K562 (cell line): ENCODE results near the gene CR2. TPM values are rescaled to one million over a fixed set of nuclear protein-coding genes. Genes with fewer than 3 reads are reported as not detected.

Experiments
- CBX3 ChIP-seq, 2 experiments: IDR thresholded peaks; 1 replicate in 1 of 2; 2 replicates in 1 of 2; pipeline ENCODE4 v1.6.1; 2012; ENCODE audit warnings: inconsistent platforms in 2 of 2, low read length in 2 of 2, borderline replicate concordance in 1 of 2, control low read depth in 1 of 2
- GABPA ChIP-seq: fragments of 200-800 bp; sonication (Bioruptor generic); conservative IDR thresholded peaks from 2 replicates; pipeline ENCODE4 v1.6.1; 2016; ENCODE audit warnings: low read depth, missing genetic modification characterization, missing compliant biosample characterization
- HMGN3 ChIP-seq: IDR thresholded peaks from 2 replicates; pipeline ENCODE4 v1.6.1; 2011; ENCODE audit warnings: borderline replicate concordance, low read depth, mild to moderate bottlenecking, mixed read lengths, low read length; ENCODE audit not compliant: insufficient read length; ENCODE audit errors: extremely low read depth
- MGA ChIP-seq: fragments of 450-650 bp; IDR thresholded peaks from 2 replicates; pipeline ENCODE4 v1.6.1; 2016; ENCODE audit warnings: mild to moderate bottlenecking, moderate library complexity
- NFIC ChIP-seq: fragments of 450-650 bp; IDR thresholded peaks from 2 replicates; pipeline ENCODE4 v1.6.1; 2017; ENCODE audit warnings: mild to moderate bottlenecking, inconsistent platforms
- PCBP1 ChIP-seq: fragments of 200-400 bp; formaldehyde crosslinking; IDR thresholded peaks from 2 replicates; pipeline ENCODE4 v1.6.1; 2018; ENCODE audit warnings: mild to moderate bottlenecking, low read depth, low read length; ENCODE audit not compliant: poor library complexity, severe bottlenecking
- RBBP5 ChIP-seq: fragments of 200-600 bp; sonication (generic); IDR thresholded peaks from 2 replicates; pipeline ENCODE4 v1.6.1; 2012; ENCODE audit warnings: borderline replicate concordance, mild to moderate bottlenecking, low read length, control low read depth, inconsistent platforms; ENCODE audit not compliant: insufficient read depth, poor library complexity, severe bottlenecking
- RBM14 ChIP-seq: fragments of 200-400 bp; formaldehyde crosslinking; IDR thresholded peaks from 2 replicates; pipeline ENCODE4 v1.6.1; 2018; ENCODE audit warnings: low read depth, mild to moderate bottlenecking, low read length, moderate library complexity, borderline replicate concordance; ENCODE audit not compliant: insufficient read depth
- SOX6 ChIP-seq: fragments of 450-650 bp; IDR thresholded peaks from 2 replicates; pipeline ENCODE4 v1.6.1; 2014; ENCODE audit warnings: mild to moderate bottlenecking
- SP1 ChIP-seq: sonication (generic); formaldehyde crosslinking; IDR thresholded peaks from 2 replicates; pipeline ENCODE4 v1.8.1; 2022; ENCODE audit warnings: mild to moderate bottlenecking, missing genetic modification reagents
- polyA plus RNA-seq, 8 experiments: library from polyadenylated mRNA; depleted of rRNA in 4 of 8; stranded (reverse) in 5 of 8; unstranded in 3 of 8; fragments of >200 nt; fragmentation: Nextera tagmentation in 2 of 8; fragmentation: Illumina TruSeq in 1 of 8; extraction: Ambion mirVana in 2 of 8; extraction: Trizol in 1 of 8; gene quantifications; 2 replicates each; pipeline versions ENCODE4 v1.2.1 to v1.2.3, GENCODE V29; 2011 to 2014; ENCODE audit warnings: inconsistent platforms in 1 of 8, missing spikeins in 1 of 8
- total RNA-seq, 7 experiments: library from RNA; depleted of rRNA in 6 of 7; stranded (reverse); fragments of >200 nt in 6 of 7; fragmentation: Illumina TruSeq in 2 of 7; extraction: Trizol in 2 of 7; gene quantifications; 2 replicates each; pipeline versions ENCODE4 v1.2.1 to v1.2.3, GENCODE V29; 2011 to 2021; ENCODE audit warnings: low replicate concordance in 1 of 7
- TF ChIP-seq, protein P1 (sequence below): sonication (generic); formaldehyde crosslinking; IDR thresholded peaks from 2 replicates; pipeline ENCODE4 v1.8.0; 2022; ENCODE audit warnings: missing genetic modification reagents, mild to moderate bottlenecking, moderate library complexity, borderline replicate concordance

CR2 gene
- total and polyA plus RNA-seq, 9 of the 15 experiments (the other 6 are each of a cell fraction or from before 2014, with no cell fraction given) = 0.07 to 0.67 (median 0.37) TPM

DNA sequence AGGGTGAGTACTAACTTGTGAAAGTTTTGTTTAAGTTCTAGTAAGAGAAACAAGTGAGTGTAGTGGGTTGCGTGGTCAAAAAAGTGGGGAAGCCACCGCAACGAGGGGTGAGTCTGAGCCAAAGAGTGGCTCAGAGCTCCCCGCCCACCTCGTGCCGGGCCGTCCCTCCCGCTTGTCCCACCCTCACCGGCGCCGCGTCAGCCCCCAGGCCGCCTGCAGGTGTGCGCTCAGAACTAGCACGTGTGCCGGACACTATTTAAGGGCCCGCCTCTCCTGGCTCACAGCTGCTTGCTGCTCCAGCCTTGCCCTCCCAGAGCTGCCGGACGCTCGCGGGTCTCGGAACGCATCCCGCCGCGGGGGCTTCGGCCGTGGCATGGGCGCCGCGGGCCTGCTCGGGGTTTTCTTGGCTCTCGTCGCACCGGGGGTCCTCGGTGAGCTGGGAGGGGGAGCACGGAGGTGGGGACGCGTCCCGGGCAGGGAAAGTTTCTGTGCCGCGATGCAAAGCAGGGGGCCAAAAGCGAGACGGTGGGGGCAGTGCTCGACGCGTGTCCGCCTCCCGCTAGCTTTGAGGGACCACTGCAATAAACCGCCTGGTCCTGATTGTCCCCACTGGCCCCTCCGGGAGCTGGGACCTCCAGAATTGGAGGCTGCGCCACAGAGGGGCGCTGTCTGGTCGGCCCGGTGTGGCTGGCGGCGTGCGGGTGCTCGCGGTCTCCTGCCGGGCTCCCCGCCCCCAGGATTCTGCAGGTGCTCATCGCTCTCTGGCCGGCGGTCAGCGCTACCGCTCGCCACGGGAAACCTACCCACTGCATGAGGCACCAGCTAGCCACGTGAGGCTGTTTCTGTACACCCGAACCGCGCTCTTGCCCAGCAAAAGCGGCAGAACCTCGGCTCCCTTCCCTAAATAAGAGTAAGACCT lies at the start of gene CR2 (continued):
- TF ChIP-seq MGA (peak; percentile 57; the same call in 1 of the 2 replicates), GABPA (no peak), SP1 (CRISPR knock-in tag) (peak; percentile 59; the same call in 1 of the 2 replicates), CBX3 (IDR thresholded peaks at IDR 0.05; ENCODE audit: borderline replicate concordance in 1 of 2, low read length in 2 of 2) (0 out of 3 replicates have a peak, but pooled peaks of 1 of the 2 experiments have one; percentile 16), NFIC (0 out of 2 replicates have a peak, but pooled peaks have one; percentile 6), RBM14 (no peak), PCBP1 (no peak), SOX6 (no peak), HMGN3 (peak; percentile 33), RBBP5 (peak; percentile 42)
- TF ChIP-seq, protein P1, sequence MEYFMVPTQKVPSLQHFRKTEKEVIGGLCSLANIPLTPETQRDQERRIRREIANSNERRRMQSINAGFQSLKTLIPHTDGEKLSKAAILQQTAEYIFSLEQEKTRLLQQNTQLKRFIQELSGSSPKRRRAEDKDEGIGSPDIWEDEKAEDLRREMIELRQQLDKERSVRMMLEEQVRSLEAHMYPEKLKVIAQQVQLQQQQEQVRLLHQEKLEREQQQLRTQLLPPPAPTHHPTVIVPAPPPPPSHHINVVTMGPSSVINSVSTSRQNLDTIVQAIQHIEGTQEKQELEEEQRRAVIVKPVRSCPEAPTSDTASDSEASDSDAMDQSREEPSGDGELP = peak; percentile 77; the same call in 1 of the 2 replicates
